Measurements from ENCODE around the gene TEK.
"Not testable (repeated sequence)": the region's sequence is repeated elsewhere in the genome, so short reads cannot be mapped to it uniquely, and the experiment has no call there.

TEK gene

DNA sequence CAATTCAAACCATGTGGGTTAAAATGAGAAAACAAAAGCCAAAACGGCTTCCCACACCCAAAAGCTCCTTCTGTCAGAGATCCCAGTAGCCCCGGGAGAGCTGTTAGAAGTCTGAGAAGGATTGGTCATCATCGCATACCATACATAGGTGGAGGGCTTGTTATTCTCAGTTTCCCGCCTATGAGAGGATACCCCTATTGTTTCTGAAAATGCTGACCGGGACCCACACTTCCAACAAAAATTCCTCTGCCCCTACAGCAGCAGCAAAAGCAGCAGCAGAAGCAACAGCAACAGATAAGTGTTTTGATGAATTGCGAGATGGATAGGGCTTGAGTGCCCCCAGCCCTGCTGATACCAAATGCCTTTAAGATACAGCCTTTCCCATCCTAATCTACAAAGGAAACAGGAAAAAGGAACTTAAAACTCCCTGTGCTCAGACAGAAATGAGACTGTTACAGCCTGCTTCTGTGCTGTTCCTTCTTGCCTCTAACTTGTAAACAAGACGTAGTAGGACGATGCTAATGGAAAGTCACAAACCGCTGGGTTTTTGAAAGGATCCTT, at the start of gene TEK:
Gene TEK (plus strand): TSS at position 245 of the 561 bp plus-strand sequence. CDS start 366 bp downstream, outside the sequence.
- in situ Hi-C loops (cut with HindIII; ENCODE audit: low sequenced_read_pairs) = no loop called here

GRCh38 chr9:27059412-27059811, 49.6 kb upstream of the TEK start:
- in situ Hi-C loops (cut with HindIII; ENCODE audit: low sequenced_read_pairs) = no loop called here

DNA sequence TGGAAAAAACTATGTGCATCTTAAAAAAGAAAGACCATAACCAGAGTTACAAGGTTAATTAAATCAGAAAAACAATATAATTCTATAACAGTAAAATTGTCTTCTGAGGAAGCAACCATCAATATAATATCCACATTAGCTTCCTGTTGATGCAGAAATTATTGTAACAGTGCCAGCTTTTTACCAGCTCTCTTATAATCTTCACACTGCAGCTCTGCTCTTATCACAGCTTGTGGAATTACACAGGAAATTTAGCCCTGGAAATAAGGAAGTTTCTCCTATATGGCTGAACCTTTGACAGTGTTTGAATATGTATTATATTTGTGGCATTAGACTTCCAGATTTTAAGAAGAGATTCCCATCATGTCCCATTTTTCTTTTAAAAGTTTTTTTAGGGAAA, 49.1 kb upstream of the TEK start:
- in situ Hi-C loops (cut with HindIII; ENCODE audit: low sequenced_read_pairs) = no loop called here

- in situ Hi-C loops (cut with HindIII; ENCODE audit: low sequenced_read_pairs) = no loop called here
Measured at GRCh38 chr9:27065288-27065687, 43.7 kb upstream of the TEK start.

- in situ Hi-C loops (cut with HindIII; ENCODE audit: low sequenced_read_pairs) = no loop called here
Measured at GRCh38 chr9:27073841-27074728, 34.9 kb upstream of the TEK start.

- in situ Hi-C loops (cut with HindIII; ENCODE audit: low sequenced_read_pairs) = no loop called here
Measured at GRCh38 chr9:27078685-27079084, 30.3 kb upstream of the TEK start.

- in situ Hi-C loops (cut with HindIII; ENCODE audit: low sequenced_read_pairs) = no loop called here
Measured at GRCh38 chr9:27085456-27085855, 23.6 kb upstream of the TEK start.

DNA sequence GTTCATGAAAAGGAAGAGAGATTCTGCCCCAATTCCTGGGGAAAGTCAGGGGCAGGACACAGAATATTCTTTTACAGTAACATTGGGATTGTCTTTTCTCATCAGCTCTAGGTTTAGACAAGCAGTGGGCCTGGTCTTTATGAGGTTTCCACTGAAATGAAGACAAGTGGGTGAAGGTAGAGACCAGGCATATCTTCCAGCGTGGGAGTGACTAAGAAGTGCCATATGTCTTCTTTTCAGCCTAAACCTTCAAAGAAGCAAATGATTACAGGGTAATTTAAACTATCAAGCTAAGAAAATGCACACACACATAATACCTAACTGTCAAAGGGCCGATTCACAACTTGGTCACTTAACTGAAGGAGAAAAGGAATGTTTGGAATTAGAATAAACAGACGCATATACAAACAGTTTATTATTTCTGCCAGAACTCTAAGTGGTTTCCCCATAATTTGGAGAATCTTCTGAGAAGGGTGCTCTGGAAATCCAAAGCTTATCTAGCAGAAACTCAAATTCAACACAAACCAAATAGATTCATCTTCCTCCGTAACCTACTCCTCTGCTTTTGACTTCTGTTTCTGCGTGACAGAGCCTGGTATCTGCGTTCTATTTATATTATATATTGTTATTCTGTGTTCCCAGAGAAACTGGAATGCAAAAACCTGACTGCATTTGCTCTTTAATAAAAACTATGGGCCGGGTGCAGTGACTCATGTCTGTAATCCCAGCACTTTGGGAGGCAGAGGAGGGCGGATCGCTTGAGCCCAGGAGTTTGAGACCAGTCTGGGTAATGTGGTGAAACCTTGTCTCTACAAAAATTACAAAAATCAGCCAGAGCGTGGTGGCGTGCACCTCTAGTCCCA, 22.0 kb upstream of the TEK start:
- in situ Hi-C loops (cut with HindIII; ENCODE audit: low sequenced_read_pairs) = no loop called here

DNA sequence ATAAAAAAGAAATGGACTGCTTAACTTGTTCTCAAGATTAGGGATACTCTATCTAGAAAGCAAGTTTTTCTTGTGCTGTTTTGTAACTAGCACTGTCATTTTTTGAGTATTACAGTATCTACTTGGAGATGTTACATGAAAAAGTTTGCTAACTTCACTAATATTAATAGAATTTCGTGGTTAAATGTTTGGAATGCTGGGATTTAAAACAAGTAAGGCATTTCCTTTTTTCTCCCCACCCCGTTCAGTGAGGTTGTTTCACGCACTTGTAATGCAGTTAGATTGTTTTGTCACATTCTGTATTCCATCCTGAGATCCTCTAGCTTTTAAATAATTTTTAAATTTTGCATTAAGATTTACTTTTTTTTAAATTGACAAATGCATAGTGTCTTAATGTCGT, 20.0 kb upstream of the TEK start:
- in situ Hi-C loops (cut with HindIII; ENCODE audit: low sequenced_read_pairs) = no loop called here

GRCh38 chr9:27089706-27090105, 19.3 kb upstream of the TEK start:
- in situ Hi-C loops (cut with HindIII; ENCODE audit: low sequenced_read_pairs) = no loop called here

- in situ Hi-C loops (cut with HindIII; ENCODE audit: low sequenced_read_pairs) = no loop called here
Measured at GRCh38 chr9:27090231-27090630, 18.8 kb upstream of the TEK start.

- in situ Hi-C loops (cut with HindIII; ENCODE audit: low sequenced_read_pairs) = no loop called here
Measured at GRCh38 chr9:27090711-27091110, 18.3 kb upstream of the TEK start.

- in situ Hi-C loops (cut with HindIII; ENCODE audit: low sequenced_read_pairs) = not testable (repeated sequence)
Measured at GRCh38 chr9:27092496-27092895, 16.5 kb upstream of the TEK start.

DNA sequence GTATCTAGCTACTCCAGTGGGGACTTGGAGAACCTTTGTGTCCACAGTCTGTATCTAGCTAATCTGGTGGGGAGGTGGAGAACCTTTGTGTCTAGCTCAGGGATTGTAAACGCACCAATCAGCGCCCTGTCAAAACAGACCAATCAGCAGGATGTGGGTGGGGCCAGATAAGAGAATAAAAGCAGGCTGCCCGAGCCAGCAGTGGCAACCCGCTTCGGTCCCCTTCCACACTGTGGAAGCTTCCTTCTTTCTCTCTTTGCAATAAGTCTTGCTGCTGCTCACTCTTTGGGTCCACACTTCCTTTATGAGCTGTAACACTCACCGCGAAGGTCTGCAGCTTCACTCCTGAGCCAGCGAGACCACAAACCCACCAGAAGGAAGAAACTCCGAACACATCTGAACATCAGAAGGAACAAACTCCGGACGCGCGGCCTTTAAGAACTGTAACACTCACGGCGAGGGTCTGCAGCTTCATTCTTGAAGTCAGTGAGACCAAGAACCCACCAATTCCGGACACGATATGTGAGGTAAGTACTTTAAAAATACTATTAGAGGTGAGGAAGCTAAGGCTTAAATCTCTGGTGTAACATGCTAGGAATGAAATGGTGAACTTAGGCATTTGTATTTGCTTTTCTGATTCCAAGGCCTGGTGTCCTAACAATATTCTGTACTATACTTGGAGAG, 15.5 kb upstream of the TEK start:
- in situ Hi-C loops (cut with HindIII; ENCODE audit: low sequenced_read_pairs) = not testable (repeated sequence)

GRCh38 chr9:27094640-27095298, 14.3 kb upstream of the TEK start:
- in situ Hi-C loops (cut with HindIII; ENCODE audit: low sequenced_read_pairs) = no loop called here

GRCh38 chr9:27107241-27107640, 1.8 kb upstream of the TEK start:
- in situ Hi-C loops (cut with HindIII; ENCODE audit: low sequenced_read_pairs) = no loop called here

DNA sequence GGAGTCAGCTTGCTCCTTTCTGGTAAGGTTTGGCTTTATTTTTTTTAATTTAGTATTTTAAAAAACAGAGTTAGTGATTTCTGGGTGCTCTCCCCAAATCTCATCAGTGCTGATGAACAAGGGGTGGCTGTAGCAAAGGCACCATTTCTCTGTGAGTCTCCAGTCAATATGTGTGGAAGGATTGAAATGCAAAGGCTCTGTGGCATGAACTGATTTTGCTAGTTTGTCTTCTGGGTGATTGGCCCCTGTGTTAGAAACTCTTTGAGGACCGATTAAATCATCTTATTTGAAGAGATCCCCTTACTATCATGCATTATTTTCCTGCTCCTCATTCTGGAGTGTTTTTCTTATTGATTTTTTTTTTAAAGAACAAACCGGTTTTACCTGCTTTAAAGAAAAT, 596 bp downstream of the TEK start:
- in situ Hi-C loops (cut with HindIII; ENCODE audit: low sequenced_read_pairs) = no loop called here

- in situ Hi-C loops (cut with HindIII; ENCODE audit: low sequenced_read_pairs) = no loop called here
Measured at GRCh38 chr9:27110181-27110580, 1.2 kb downstream of the TEK start.

DNA sequence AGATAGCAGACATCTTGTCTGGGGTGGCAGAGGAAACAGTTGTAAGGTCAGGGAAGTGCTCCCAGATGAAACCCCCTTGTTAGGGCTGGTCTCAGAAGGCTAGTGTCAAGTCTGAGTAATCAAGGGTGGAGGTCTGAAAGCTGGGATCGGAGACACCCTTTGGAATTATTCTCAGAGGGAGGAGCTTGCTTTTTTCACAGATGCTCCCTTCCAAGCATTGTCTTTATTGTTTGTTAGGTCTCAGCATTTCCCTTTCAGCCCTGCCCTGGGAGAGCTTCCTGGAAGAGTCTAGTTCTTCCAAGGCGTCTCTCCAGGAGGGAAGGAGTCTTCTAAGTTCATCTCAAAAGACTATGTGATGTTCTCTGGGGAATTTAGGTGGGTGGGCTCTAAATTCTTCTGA, 3.2 kb downstream of the TEK start:
- in situ Hi-C loops (cut with HindIII; ENCODE audit: low sequenced_read_pairs) = no loop called here

DNA sequence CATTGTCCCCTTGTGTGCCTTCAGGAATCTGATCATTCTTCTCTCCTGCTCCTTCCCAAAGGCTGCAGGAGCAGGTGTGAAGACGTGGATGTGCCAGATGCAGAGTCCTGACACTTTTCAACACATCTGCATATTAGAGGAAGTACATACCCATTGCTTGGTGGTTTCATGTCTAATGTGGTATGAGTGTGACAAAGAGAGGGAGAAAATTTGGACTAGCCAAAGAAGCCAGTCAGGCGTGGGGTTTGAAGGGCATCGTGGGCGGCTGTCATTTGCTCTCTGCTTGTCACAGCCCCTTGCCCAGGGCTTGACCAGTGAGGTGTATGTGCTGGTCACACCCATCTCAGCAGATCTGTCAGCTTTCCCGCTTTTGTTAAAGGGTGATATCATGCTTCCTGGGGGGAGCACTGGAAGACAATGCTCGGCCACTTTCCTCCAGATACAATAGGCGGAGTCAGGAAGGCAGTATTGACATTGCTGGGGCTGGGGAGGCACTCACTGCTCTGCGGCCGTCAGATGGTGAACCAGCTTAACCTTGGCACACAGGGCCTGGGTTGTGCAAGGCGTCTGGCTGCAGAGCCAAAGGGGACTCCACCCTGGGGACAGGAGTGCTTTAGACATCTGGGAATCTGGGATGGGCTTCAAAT, 8.6 kb downstream of the TEK start:
- in situ Hi-C loops (cut with HindIII; ENCODE audit: low sequenced_read_pairs) = no loop called here

Measured in DLD1 (cell line).